ENCODE data around the gene TRIP11. TPM values are rescaled to one million over a fixed set of nuclear protein-coding genes. Genes with fewer than 3 reads are reported as not detected.

The TRIP11 gene
- total RNA-seq, 1 donor from 2014 or later: 49.7 TPM

DNA sequence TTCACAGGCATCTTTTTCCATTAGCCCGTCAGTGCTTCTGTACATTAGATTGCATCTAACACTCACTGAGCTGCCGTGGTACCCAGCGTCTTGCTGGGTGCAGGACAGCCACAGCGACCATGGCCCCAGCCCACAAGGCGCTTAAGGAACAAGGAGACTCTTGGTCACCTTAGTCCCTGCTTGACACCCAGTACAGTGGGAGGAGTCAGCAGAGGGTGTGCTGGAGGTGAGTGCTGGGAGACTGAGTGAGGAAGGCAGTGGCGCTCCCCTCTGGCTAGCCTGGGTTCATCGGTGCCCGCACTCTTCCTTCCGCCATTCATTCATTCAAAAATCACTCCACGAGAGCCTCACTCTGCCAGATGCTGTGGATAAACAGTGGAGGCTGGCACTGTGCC is 114.1 kb downstream of the TRIP11 start:
- peak overlapping the region; percentile 66 for H3K27ac ChIP-seq (replicated peaks)
- intact Hi-C loops (cut with micrococcal nuclease): no loop called here
- no peak for DNase-seq

GRCh38 chr14:91925001-91925726 is 114.7 kb downstream of the TRIP11 start:
- H3K27ac ChIP-seq (replicated peaks): peak overlapping the region; percentile 66
- H3K36me3 ChIP-seq: no peaks in the 10 kb centered on the region
- H3K9me3 ChIP-seq (replicated peaks): no peaks in the 10 kb centered on the region
- intact Hi-C loops (cut with micrococcal nuclease): no loop called here
- no peak for TF ChIP-seq CTCF (IDR thresholded peaks at IDR 0.05; ENCODE audit: borderline replicate concordance)
- DNase-seq: no peak
- peak overlapping the region; percentile 8 for H3K4me3 ChIP-seq
- H3K27me3 ChIP-seq (ENCODE audit: low read depth): peaks cover 29% of the 10 kb centered on the region
- H3K4me1 ChIP-seq: peaks cover 38% of the 10 kb centered on the region

More for the DNA sequence above, 114.1 kb downstream of the TRIP11 start:
- Histone ChIP-seq H3K9me3 (replicated peaks) (no peaks in the 10 kb centered on the region), H3K4me3 (peak overlapping the region; percentile 8), H3K27me3 (ENCODE audit: low read depth) (peaks cover 29% of the 10 kb centered on the region), H3K36me3 (no peaks in the 10 kb centered on the region), H3K4me1 (peaks cover 44% of the 10 kb centered on the region)
- TF ChIP-seq CTCF (IDR thresholded peaks at IDR 0.05; ENCODE audit: borderline replicate concordance): no peak

DNA sequence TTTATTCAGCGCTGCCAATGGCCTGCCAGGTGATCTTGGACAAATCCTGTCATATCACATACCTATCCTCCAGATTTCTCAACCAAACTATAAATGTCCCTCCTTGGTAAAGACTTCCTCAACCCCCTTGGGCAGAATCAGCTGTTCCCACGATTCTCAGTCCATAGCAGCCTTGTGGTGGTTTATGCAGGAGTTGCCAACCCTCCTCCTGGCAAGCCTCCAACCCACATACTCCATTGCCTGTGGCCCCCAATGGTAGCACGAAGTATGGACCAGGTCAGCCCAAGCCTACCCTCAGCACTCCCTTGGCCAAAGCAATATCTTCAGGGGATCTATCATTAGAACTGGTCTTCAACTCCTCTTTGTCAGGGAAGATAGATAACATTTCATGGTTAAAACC is 119.3 kb downstream of the TRIP11 start:
- Histone ChIP-seq H3K4me3 (no peak overlapping the region), H3K4me1 (peaks cover 22% of the 10 kb centered on the region), H3K36me3 (no peaks in the 10 kb centered on the region), H3K27ac (replicated peaks) (peak overlapping the region; percentile 78), H3K9me3 (replicated peaks) (peaks cover 2% of the 10 kb centered on the region), H3K27me3 (ENCODE audit: low read depth) (peaks cover 10% of the 10 kb centered on the region)
- no peak for TF ChIP-seq CTCF (IDR thresholded peaks at IDR 0.05; ENCODE audit: borderline replicate concordance)
- DNase-seq: no peak
- intact Hi-C loops (cut with micrococcal nuclease): no loop called here

DNA sequence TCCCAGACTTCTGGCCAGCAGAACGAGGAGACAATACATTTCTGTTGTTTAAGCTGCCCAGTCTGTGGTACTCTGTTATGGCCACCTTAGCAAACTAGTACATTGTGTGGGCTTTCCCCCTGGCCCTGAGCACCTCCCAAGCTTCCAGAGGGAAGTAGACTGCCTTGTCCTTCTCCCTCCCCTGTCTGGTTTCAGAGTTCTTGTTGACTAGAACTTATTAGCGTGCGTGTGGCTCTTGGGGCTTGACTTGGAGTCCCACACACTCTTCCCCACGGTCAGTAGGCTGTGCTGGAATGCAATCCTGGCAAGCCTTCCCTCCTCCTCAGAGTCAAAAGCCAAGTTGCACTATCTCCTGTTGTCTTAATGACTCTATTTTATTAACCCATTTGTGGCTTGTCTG is 120.0 kb downstream of the TRIP11 start:
- peaks cover 2% of the 10 kb centered on the region for H3K36me3 ChIP-seq
- H3K27ac ChIP-seq (replicated peaks): peak overlapping the region; percentile 78
- no peak for TF ChIP-seq CTCF (IDR thresholded peaks at IDR 0.05; ENCODE audit: borderline replicate concordance)
- H3K4me1 ChIP-seq: peaks cover 18% of the 10 kb centered on the region
- intact Hi-C loops (cut with micrococcal nuclease): no loop called here
- H3K9me3 ChIP-seq (replicated peaks): peaks cover 9% of the 10 kb centered on the region
- DNase-seq: peak; percentile 56
- no peak overlapping the region for H3K4me3 ChIP-seq
- peaks cover 6% of the 10 kb centered on the region for H3K27me3 ChIP-seq (ENCODE audit: low read depth)

DNA sequence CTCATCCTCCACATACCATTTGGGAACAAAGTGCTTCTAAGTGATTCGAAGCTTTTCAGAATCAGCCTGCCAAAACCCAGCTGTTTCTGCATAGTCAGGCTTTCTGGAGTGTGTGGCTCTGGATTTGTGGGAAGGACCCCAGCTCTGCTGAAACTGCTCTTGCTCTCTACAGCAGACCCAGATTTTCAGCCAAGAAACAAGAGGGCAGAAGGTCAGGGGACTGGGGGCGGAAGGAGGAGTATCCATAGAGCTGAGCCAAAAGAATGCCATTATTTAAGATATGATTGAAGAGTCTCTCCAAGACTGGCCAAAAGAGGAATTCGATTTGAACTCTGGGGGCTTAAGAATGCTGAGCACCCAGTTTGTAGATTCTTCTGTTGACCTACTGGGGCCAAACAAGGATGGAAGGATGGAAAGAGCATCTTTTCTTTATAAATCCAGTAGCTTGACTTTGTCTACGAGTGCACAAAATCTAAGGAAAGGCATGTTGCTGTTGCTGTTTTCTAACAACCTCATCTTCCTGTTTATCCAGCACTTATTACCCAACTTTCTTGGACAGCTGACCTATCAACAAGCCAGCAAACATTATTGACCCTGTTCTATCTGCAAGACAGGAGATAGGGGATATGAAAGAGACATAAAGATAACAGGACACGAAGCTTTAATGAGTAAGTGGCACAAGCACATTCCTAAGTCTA is 121.5 kb downstream of the TRIP11 start:
- H3K4me3 ChIP-seq: no peak overlapping the region
- peak overlapping the region; percentile 78 for H3K27ac ChIP-seq (replicated peaks)
- DNase-seq: no peak
- peaks cover 9% of the 10 kb centered on the region for H3K9me3 ChIP-seq (replicated peaks)
- peaks cover 18% of the 10 kb centered on the region for H3K4me1 ChIP-seq
- intact Hi-C loops (cut with micrococcal nuclease): no loop called here
- peaks cover 5% of the 10 kb centered on the region for H3K27me3 ChIP-seq (ENCODE audit: low read depth)
- no peak for TF ChIP-seq CTCF (IDR thresholded peaks at IDR 0.05; ENCODE audit: borderline replicate concordance)
- H3K36me3 ChIP-seq: peaks cover 2% of the 10 kb centered on the region

Other genes with a start within 250 kb of the TRIP11 start
- gene TC2N, start 172.5 kb downstream of the TRIP11 start, total RNA-seq: 4.1 TPM
- 62.5 TPM for gene FBLN5, start 92.4 kb downstream of the TRIP11 start, total RNA-seq
- 15.7 TPM for gene ATXN3, start 66.5 kb upstream of the TRIP11 start, total RNA-seq
- 625 TPM for gene NDUFB1, start 81.6 kb upstream of the TRIP11 start, total RNA-seq
- gene CPSF2, start 81.9 kb upstream of the TRIP11 start, total RNA-seq: 41.4 TPM